HEK293 (cell line): ENCODE measurements around the gene SYNC.

ENCODE experiments used
- CTCF ChIA-PET: fragments of 350-600 bp; formaldehyde crosslinking; extraction: SDS; loops from one replicate; lab custom pipeline; 2021; ENCODE audit warnings: antibody characterized with exemption; lab: Yijun Ruan, JAX
- POLR2A ChIA-PET: fragments of 300-600 bp; formaldehyde crosslinking; extraction: SDS; loops from one replicate; lab custom pipeline; 2020; ENCODE audit warnings: antibody characterized with exemption, inconsistent platforms; lab: Yijun Ruan, JAX
- H3K27ac ChIP-seq: fragments of 200-500 bp; sonication (Bioruptor generic); 2 replicates; pipeline ENCODE4 v1.5.1; 2014; ENCODE audit warnings: low read depth, low read length, control low read depth, inconsistent platforms; ENCODE audit errors: extremely low read depth
- H3K36me3 ChIP-seq, 2 experiments: fragments of 200-500 bp in 1 of 2; sonication (Bioruptor generic) in 1 of 2; 1 replicate in 1 of 2; 2 replicates in 1 of 2; pipeline ENCODE4 v1.5.1; 2014 to 2017; ENCODE audit warnings: inconsistent platforms in 2 of 2, low read length in 2 of 2; ENCODE audit not compliant: control insufficient read depth in 2 of 2, insufficient read depth in 1 of 2
- H3K4me1 ChIP-seq: fragments of 200-500 bp; sonication (Bioruptor generic); 2 replicates; pipeline ENCODE4 v1.5.1; 2014; ENCODE audit warnings: mild to moderate bottlenecking, low read length, inconsistent platforms; ENCODE audit not compliant: control insufficient read depth, insufficient read depth
- H3K4me3 ChIP-seq: 2 replicates; pipeline ENCODE4 v1.5.1; 2011; ENCODE audit warnings: low read depth, mild to moderate bottlenecking, control low read depth, low read length, moderate library complexity
- H3K9me3 ChIP-seq: fragments of 200-500 bp; sonication (Bioruptor generic); 2 replicates; pipeline ENCODE4 v1.5.1; 2014; ENCODE audit warnings: low read depth, low read length, inconsistent platforms; ENCODE audit not compliant: control insufficient read depth, insufficient read depth
- BCL11A ChIP-seq: fragments of 450-650 bp; formaldehyde crosslinking; IDR thresholded peaks from 2 replicates; pipeline ENCODE4 v1.5.1; 2016; ENCODE audit warnings: low read depth, missing biosample characterization, missing genetic modification characterization
- EGR2 ChIP-seq: fragments of 450-650 bp; formaldehyde crosslinking; IDR thresholded peaks from 2 replicates; pipeline ENCODE4 v1.5.1; 2016; ENCODE audit warnings: low read depth, missing biosample characterization, missing genetic modification characterization
- GLIS2 ChIP-seq: fragments of 450-650 bp; formaldehyde crosslinking; IDR thresholded peaks from 2 replicates; pipeline ENCODE4 v1.5.1; 2016; ENCODE audit warnings: missing biosample characterization, missing genetic modification characterization
- HOXD13 ChIP-seq: sonication (generic); formaldehyde crosslinking; IDR thresholded peaks from 2 replicates; pipeline ENCODE4 v1.8.0; 2022; ENCODE audit warnings: missing genetic modification reagents, borderline replicate concordance
- IKZF3 ChIP-seq: fragments of 450-650 bp; IDR thresholded peaks from 2 replicates; pipeline ENCODE4 v1.5.0; 2018; ENCODE audit warnings: missing biosample characterization, mild to moderate bottlenecking, missing genetic modification characterization, moderate library complexity
- KLF1 ChIP-seq: fragments of 450-650 bp; formaldehyde crosslinking; IDR thresholded peaks from 2 replicates; pipeline ENCODE4 v1.5.1; 2016; ENCODE audit warnings: missing biosample characterization, missing genetic modification characterization
- KLF10 ChIP-seq: fragments of 450-650 bp; IDR thresholded peaks from 2 replicates; pipeline ENCODE4 v1.5.1; 2018; ENCODE audit warnings: missing biosample characterization, mild to moderate bottlenecking, missing genetic modification characterization
- KLF16 ChIP-seq: fragments of 450-650 bp; formaldehyde crosslinking; IDR thresholded peaks from 2 replicates; pipeline ENCODE4 v1.5.1; 2017; ENCODE audit warnings: missing biosample characterization, missing genetic modification characterization
- KLF7 ChIP-seq: fragments of 450-650 bp; formaldehyde crosslinking; IDR thresholded peaks from 2 replicates; pipeline ENCODE4 v1.5.1; 2016; ENCODE audit warnings: missing biosample characterization, missing genetic modification characterization, borderline replicate concordance
- KLF8 ChIP-seq: fragments of 450-650 bp; formaldehyde crosslinking; IDR thresholded peaks from 2 replicates; pipeline ENCODE4 v1.5.1; 2016; ENCODE audit warnings: missing biosample characterization, missing genetic modification characterization
- KLF9 ChIP-seq: fragments of 450-650 bp; formaldehyde crosslinking; IDR thresholded peaks from 2 replicates; pipeline ENCODE4 v1.5.1; 2016; ENCODE audit warnings: missing biosample characterization, missing genetic modification characterization, low read depth
- PBX3 ChIP-seq: sonication (generic); formaldehyde crosslinking; IDR thresholded peaks from 2 replicates; pipeline ENCODE4 v1.8.1; 2022; ENCODE audit warnings: mild to moderate bottlenecking, moderate library complexity, missing genetic modification reagents
- SP3 ChIP-seq: fragments of 450-650 bp; formaldehyde crosslinking; IDR thresholded peaks from 2 replicates; pipeline ENCODE4 v1.5.1; 2016; ENCODE audit warnings: missing biosample characterization, missing genetic modification characterization
- ZBTB20 ChIP-seq: fragments of 450-650 bp; formaldehyde crosslinking; IDR thresholded peaks from 2 replicates; pipeline ENCODE4 v1.5.1; 2016; ENCODE audit warnings: missing biosample characterization, missing genetic modification characterization
- ZBTB48 ChIP-seq: fragments of 450-650 bp; formaldehyde crosslinking; IDR thresholded peaks from 2 replicates; pipeline ENCODE4 v1.5.1; 2016; ENCODE audit warnings: missing biosample characterization, missing genetic modification characterization
- ZBTB8A ChIP-seq: fragments of 450-650 bp; formaldehyde crosslinking; IDR thresholded peaks from 2 replicates; pipeline ENCODE4 v1.5.1; 2016; ENCODE audit warnings: missing biosample characterization, missing genetic modification characterization
- ZFP41 ChIP-seq: fragments of 450-650 bp; formaldehyde crosslinking; IDR thresholded peaks from 2 replicates; pipeline ENCODE4 v1.5.1; 2016; ENCODE audit warnings: missing biosample characterization, missing genetic modification characterization, borderline replicate concordance
- ZIC2 ChIP-seq: fragments of 450-650 bp; formaldehyde crosslinking; IDR thresholded peaks from 2 replicates; pipeline ENCODE4 v1.5.1; 2016; ENCODE audit warnings: missing biosample characterization, missing genetic modification characterization
- ZNF10 ChIP-seq: fragments of 450-650 bp; formaldehyde crosslinking; IDR thresholded peaks from 2 replicates; pipeline ENCODE4 v1.5.1; 2017; ENCODE audit warnings: missing biosample characterization, missing genetic modification characterization
- ZNF214 ChIP-seq: fragments of 450-650 bp; formaldehyde crosslinking; IDR thresholded peaks from 2 replicates; pipeline ENCODE4 v1.5.1; 2017; ENCODE audit warnings: missing biosample characterization, mild to moderate bottlenecking, missing genetic modification characterization, borderline replicate concordance
- ZNF24 ChIP-seq: fragments of 450-650 bp; formaldehyde crosslinking; IDR thresholded peaks from 2 replicates; pipeline ENCODE4 v1.5.1; 2016; ENCODE audit warnings: missing biosample characterization, missing genetic modification characterization
- ZNF341 ChIP-seq: fragments of 450-650 bp; formaldehyde crosslinking; IDR thresholded peaks from 2 replicates; pipeline ENCODE4; 2016; ENCODE audit warnings: low read depth, missing biosample characterization, missing genetic modification characterization
- ZNF354C ChIP-seq: fragments of 450-650 bp; formaldehyde crosslinking; IDR thresholded peaks from 2 replicates; pipeline ENCODE4 v1.5.1; 2016; ENCODE audit warnings: missing biosample characterization, missing genetic modification characterization, low read depth, borderline replicate concordance
- ZNF391 ChIP-seq: fragments of 450-650 bp; formaldehyde crosslinking; IDR thresholded peaks from 2 replicates; pipeline ENCODE4 v1.5.1; 2016; ENCODE audit warnings: low read depth, missing biosample characterization, missing genetic modification characterization, borderline replicate concordance
- ZNF596 ChIP-seq: fragments of 450-650 bp; IDR thresholded peaks from 2 replicates; pipeline ENCODE4 v1.5.0; 2018; ENCODE audit warnings: missing biosample characterization, mild to moderate bottlenecking, missing genetic modification characterization, moderate library complexity
- ZNF768 ChIP-seq: fragments of 450-650 bp; formaldehyde crosslinking; IDR thresholded peaks from 2 replicates; pipeline ENCODE4 v1.5.1; 2018; ENCODE audit warnings: missing biosample characterization, mild to moderate bottlenecking, missing genetic modification characterization
- ZSCAN30 ChIP-seq: fragments of 450-650 bp; IDR thresholded peaks from 2 replicates; pipeline ENCODE4 v1.5.1; 2018; ENCODE audit warnings: missing biosample characterization, mild to moderate bottlenecking, missing genetic modification characterization, moderate library complexity
- ZXDB ChIP-seq: fragments of 450-650 bp; formaldehyde crosslinking; IDR thresholded peaks from 2 replicates; pipeline ENCODE4 v1.5.1; 2016; ENCODE audit warnings: missing biosample characterization, missing genetic modification characterization
- TF ChIP-seq, protein P1 (sequence below): fragments of 450-650 bp; formaldehyde crosslinking; optimal IDR thresholded peaks from 2 replicates; pipeline ENCODE3; 2016; ENCODE audit warnings: missing biosample characterization, mild to moderate bottlenecking, missing genetic modification characterization
- TF ChIP-seq, protein P2 (sequence below): fragments of 450-650 bp; formaldehyde crosslinking; IDR thresholded peaks from 2 replicates; pipeline ENCODE4 v1.5.1; 2016; ENCODE audit warnings: missing biosample characterization, missing genetic modification characterization
- TF ChIP-seq, protein P3 (sequence below): fragments of 450-650 bp; formaldehyde crosslinking; IDR thresholded peaks from 2 replicates; pipeline ENCODE4 v1.5.1; 2017; ENCODE audit warnings: missing biosample characterization, missing genetic modification characterization

Gene SYNC

DNA sequence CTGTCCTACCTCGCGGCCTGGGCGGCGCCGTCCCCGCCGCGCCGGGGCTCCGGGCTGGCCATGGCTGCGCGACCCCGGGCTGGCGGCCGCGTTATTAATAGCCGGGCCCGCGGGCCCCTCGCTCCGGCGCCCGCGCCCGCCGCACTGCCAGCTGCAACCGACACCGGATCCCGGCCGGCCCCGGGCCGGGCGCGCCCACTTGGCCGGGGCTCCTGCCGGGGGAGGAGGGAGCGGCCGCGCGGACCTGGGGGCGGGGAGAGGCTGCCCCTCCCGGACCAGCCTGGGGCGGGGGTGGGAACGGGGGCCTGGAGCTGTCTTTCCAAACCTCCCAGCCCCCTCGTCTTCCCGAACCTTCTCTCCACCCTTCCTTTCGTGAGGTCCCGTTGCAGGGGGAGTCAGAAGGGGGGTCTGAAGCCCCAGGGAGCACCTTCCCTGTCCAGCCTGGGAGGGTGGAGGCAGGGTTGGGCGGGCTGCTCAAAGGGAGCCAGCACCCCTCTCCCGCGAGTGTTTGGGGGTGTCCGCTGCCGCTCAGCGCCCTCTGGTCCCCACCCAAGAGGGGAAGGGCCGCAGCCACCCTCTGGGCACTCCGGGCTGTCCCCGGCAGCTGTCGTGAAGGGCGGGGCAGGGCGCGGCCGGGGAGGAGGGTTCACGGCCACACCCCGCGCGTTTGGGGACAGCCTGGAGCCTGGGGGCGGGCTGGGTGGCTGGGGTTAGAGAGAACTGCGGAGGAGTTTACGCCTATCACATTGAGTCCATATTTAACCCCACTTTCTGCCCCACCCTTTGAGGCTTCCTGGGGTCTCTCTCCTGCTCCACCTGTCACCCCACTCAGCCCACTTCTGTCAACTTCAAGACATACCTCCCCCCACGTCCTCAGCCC, at the start of gene SYNC:
Gene SYNC (minus strand): TSS at position 172 of the 880 bp plus-strand sequence. CDS start 110 bp downstream, at position 62.
- ChIA-PET CTCF (interaction anchor here (0.6 to 1.6 kb wide), 4 partner anchors 10 to 15 kb away, joined by 3 to 12 read pairs (median 4); no protein-coding TSS in a partner anchor), POLR2A (interaction anchor here (0.6 to 1.7 kb wide), 5 partner anchors 9 to 70 kb away, joined by 3 to 8 read pairs (median 3); partner anchors contain the start of gene RBBP4)
- peaks cover 7% of the 10 kb centered on the region for H3K4me1 ChIP-seq
- no peaks in the 10 kb centered on the region for H3K36me3 ChIP-seq
- no peaks in the 10 kb centered on the region for H3K9me3 ChIP-seq
- peak within 1 kb of the TSS; percentile 41 for H3K4me3 ChIP-seq
- H3K27ac ChIP-seq, result peak within 1 kb of the TSS; percentile 40; the same call in 1 of the 2 replicates
- peak; percentile 65 for TF ChIP-seq ZBTB8A (tag by site-specific recombination)
- TF ChIP-seq ZNF768, result no peak
- peak; percentile 42; the same call in 1 of the 2 replicates for TF ChIP-seq ZBTB48 (tag by site-specific recombination)
- TF ChIP-seq, protein P1, sequence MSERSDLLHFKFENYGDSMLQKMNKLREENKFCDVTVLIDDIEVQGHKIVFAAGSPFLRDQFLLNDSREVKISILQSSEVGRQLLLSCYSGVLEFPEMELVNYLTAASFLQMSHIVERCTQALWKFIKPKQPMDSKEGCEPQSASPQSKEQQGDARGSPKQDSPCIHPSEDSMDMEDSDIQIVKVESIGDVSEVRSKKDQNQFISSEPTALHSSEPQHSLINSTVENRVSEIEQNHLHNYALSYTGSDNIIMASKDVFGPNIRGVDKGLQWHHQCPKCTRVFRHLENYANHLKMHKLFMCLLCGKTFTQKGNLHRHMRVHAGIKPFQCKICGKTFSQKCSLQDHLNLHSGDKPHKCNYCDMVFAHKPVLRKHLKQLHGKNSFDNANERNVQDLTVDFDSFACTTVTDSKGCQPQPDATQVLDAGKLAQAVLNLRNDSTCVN (tag by site-specific recombination), result peak; percentile 64
- TF ChIP-seq ZSCAN30 (tag by site-specific recombination), result 0 out of 2 replicates have a peak, but pooled peaks have one; percentile 19
- TF ChIP-seq GLIS2, result peak; percentile 92
- 0 out of 2 replicates have a peak, but pooled peaks have one; percentile 43 for TF ChIP-seq BCL11A
- TF ChIP-seq KLF10 (tag by site-specific recombination), result peak; percentile 47; the same call in 1 of the 2 replicates
- TF ChIP-seq, protein P2, sequence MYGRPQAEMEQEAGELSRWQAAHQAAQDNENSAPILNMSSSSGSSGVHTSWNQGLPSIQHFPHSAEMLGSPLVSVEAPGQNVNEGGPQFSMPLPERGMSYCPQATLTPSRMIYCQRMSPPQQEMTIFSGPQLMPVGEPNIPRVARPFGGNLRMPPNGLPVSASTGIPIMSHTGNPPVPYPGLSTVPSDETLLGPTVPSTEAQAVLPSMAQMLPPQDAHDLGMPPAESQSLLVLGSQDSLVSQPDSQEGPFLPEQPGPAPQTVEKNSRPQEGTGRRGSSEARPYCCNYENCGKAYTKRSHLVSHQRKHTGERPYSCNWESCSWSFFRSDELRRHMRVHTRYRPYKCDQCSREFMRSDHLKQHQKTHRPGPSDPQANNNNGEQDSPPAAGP (tag by site-specific recombination), result peak; percentile 81; the same call in 1 of the 2 replicates
- TF ChIP-seq KLF8 (tag by site-specific recombination), result peak; percentile 89; the same call in 1 of the 2 replicates
- no peak for TF ChIP-seq ZNF10 (tag by site-specific recombination)
- no peak for TF ChIP-seq ZNF214 (tag by site-specific recombination)
- TF ChIP-seq ZBTB20, result no peak
- no peak for TF ChIP-seq ZNF24 (tag by site-specific recombination)
- peak; percentile 99 for TF ChIP-seq KLF7 (tag by site-specific recombination)
- no peak for TF ChIP-seq ZFP41 (tag by site-specific recombination)
- TF ChIP-seq IKZF3, result no peak
- peak; percentile 47; the same call in 1 of the 2 replicates for TF ChIP-seq ZNF391
- TF ChIP-seq ZNF341 (tag by site-specific recombination), result peak; percentile 80
- peak; percentile 45; the same call in 1 of the 2 replicates for TF ChIP-seq ZXDB (tag by site-specific recombination)
- TF ChIP-seq SP3 (tag by site-specific recombination), result peak; percentile 92
- no peak for TF ChIP-seq ZNF596 (tag by site-specific recombination)
- TF ChIP-seq, protein P3, sequence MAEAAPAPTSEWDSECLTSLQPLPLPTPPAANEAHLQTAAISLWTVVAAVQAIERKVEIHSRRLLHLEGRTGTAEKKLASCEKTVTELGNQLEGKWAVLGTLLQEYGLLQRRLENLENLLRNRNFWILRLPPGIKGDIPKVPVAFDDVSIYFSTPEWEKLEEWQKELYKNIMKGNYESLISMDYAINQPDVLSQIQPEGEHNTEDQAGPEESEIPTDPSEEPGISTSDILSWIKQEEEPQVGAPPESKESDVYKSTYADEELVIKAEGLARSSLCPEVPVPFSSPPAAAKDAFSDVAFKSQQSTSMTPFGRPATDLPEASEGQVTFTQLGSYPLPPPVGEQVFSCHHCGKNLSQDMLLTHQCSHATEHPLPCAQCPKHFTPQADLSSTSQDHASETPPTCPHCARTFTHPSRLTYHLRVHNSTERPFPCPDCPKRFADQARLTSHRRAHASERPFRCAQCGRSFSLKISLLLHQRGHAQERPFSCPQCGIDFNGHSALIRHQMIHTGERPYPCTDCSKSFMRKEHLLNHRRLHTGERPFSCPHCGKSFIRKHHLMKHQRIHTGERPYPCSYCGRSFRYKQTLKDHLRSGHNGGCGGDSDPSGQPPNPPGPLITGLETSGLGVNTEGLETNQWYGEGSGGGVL (tag by site-specific recombination), result peak; percentile 68
- peak; percentile 52; the same call in 1 of the 2 replicates for TF ChIP-seq PBX3
- TF ChIP-seq ZNF354C (tag by site-specific recombination), result no peak
- peak; percentile 87 for TF ChIP-seq KLF9 (tag by site-specific recombination)
- TF ChIP-seq HOXD13, result no peak
- TF ChIP-seq KLF1, result peak; percentile 100
- TF ChIP-seq KLF16 (tag by site-specific recombination), result peak; percentile 83
- TF ChIP-seq ZIC2 (tag by site-specific recombination), result peak; percentile 26
- peak; percentile 58; the same call in 1 of the 2 replicates for TF ChIP-seq EGR2 (tag by site-specific recombination)
